GM18499 (cell line): Measurements from ENCODE around the gene UBE3B.

Experiments used
- ATAC-seq: cut with Tn5 transposase; IDR thresholded peaks from one replicate; pipeline ENCODE4 v1.9.1; 2021; ENCODE audit warnings: moderate number of reproducible peaks; ENCODE audit not compliant: insufficient read depth, unreplicated experiment

The UBE3B gene

DNA sequence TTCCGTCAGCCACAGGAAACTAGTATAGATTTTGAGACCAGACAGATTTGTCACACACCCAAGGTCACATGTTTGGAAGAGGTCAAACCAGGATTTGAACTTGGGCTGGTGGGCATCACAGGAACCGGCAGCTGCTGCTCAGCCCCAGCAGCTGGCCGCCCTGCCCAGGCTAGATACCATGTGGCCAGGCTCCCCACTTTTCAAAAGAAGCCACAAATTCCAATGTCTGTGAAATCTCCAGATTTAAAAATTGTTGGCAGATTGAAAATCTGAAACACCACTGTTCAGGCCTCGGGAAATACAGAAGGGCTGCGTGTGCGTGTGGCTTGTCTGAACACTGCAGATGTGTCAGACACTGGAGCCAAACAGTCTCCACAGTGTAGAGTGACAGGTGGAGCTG is 65.4 kb downstream of the UBE3B start:
- no peak for ATAC-seq

DNA sequence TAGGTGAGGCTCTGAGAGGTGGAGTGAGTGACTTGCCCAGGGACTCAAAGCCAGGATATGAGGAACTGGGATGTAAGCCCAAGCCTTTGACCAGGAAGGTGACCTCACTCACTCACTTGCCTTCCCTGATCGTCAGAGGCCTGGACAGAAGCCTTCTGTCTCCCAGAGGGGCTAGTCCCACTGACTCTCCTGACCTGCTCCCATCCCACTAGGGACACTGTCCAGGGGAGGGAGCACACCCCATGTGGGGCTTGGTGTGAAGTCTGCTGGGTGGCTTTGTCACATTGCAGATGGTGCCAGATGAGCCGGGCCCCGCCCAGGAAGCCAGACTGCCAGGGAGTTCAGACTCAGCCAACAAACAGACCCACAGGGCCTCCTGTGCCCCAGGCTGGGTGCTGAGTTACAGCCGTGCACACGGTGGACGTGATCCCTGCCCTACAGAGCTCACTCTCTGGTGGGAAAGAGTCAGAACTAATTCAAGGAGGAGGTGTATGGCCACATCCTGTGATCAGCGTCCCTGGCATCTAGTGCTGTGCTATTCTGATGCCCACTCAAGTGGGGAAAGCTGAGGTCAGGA is 67.6 kb downstream of the UBE3B start:
- ATAC-seq: no peak

DNA sequence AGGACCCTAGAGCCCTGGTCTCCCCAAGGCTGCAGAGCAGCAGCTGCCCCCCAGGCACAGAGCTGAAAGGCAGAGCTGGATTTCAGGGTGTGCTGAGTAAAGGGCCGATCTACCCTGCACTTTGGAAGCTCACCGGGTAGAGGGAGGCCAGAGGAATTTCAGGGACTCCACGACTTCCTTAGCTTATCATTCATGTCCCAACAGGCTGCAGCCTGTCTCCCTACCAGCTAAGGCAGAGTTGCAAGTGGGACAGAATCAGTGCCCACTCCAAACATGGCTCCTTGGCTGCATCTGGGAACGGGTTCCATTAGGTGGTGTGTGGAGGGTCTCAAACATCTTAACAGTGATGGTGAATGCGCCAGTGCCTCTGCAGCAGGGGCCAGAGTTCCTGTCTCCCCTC is 68.4 kb downstream of the UBE3B start:
- no peak for ATAC-seq

DNA sequence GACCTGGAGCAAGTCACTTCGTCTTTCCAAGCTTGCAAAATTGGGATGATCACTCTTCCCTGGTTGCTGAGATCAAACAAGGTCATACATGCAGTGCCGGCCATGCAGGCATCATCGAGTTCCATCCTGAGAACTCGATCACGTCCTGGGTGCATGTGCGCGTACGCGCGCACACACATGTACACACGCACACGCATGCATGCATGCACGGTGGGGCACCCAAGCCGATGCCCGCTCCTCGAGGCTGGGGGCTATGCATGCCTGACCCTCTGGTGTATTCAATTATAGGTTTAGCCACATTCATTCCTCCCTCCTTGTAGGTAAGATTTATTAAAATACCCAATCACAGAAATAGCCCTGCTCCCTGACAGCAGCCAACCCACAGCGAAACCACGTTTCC is 69.9 kb downstream of the UBE3B start:
- no peak for ATAC-seq

DNA sequence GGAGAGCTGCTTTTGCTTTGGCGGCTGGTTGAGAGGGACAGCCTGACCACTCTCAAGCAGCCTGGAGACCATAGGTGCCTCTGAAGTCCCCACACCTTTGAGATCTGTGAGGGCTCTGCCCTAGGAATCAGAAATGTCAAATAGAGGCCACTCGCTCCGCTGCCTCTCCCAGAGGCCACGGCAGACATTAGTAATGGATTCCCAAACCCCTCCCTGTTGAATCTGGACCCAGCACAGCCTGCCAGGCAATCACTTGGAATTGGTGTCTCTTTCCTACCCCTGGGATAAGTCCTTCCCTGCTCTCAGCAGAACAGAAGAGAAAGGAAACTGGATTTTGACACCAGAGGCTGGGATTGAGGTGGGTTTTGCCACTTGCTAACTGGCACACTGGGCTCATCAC is 70.8 kb downstream of the UBE3B start:
- ATAC-seq: no peak

DNA sequence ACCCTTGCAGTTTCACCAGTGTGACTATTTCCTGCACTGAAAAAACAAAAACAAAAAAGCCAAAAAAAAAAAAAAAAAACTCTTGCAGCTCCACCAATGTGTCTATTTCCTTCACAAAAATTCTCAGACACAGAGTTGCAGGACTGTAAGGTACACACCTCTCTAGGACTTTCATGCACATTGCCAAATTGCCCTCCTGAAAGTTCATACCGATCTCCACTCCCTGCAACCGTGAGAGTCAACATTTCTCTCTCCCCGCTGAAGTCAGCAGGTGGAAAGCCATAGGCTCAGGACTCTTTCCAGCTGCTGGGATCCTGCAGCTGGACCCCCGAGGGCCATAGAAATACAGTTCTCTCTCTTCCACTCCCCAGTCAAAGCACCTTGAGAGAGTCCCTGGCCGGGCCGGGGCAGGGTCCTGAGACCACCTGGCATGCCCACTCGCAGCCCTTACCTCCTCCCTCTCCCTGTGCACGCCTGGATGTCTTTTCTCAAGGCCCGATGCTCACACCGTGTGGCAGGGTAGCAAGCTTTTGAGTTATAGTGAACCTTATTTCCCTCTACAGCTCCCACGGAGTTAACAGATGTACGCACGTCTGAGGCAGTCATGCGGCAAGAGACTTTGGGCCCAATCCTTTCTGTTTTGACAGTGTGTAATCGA is 72.3 kb downstream of the UBE3B start:
- no peak for ATAC-seq

DNA sequence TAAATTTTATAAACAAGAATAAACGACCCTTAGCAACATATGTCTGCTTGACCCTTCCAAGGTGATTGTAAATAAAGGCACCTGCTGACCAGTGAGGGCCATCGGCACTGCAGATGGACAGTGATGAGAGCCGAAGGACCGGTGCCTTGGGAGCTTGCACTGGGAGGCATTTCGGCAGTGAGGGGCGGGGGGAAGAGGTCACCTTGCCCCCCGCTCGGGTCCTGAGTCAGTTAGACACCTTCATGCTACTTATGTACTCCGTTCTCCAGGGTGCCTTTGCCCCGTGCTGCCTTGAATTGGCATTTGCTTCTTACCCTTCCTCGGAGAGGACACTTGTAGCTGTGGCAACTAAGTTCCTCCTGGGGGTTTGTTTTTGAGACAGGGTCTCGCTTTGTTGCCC is 72.8 kb downstream of the UBE3B start:
- no peak for ATAC-seq

DNA sequence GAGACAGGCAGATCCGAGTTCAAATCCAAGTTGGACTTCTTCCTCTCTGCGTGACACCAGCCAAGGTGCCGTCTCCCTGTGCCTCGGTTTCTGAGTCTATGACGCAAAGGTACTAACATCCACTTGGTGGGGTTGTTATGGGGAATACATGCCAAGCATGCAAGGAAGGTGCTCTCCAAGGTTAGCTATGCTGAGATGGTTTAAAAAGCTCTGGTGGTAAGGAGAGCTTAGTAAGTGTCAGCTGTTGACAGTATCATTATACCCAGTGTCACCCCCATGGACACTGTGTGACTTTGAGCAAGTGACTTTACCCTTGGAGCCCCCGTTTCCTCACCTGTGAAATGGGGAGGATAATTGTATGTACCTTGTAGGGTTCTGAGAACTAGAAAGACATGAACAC is 73.7 kb downstream of the UBE3B start:
- no peak for ATAC-seq

DNA sequence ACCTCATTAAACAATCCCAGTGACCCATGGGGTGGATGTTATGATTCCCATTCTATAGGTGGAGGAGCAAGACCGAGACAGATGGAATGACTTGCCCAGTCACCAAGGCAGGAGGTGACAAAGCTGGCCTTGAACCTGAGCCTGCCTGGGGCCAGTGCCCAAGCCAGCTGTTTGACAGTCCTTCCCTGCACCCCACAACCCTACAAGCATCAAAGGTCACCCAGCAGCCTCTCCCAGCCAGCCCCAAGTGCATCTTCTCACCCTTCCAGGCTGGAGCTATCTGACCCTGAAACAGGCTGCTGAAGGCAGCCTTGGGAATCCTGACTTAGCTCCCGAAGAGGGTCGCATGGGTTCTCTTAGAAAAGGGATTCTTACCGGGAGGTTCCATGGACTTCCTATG is 75.5 kb downstream of the UBE3B start:
- no peak for ATAC-seq

DNA sequence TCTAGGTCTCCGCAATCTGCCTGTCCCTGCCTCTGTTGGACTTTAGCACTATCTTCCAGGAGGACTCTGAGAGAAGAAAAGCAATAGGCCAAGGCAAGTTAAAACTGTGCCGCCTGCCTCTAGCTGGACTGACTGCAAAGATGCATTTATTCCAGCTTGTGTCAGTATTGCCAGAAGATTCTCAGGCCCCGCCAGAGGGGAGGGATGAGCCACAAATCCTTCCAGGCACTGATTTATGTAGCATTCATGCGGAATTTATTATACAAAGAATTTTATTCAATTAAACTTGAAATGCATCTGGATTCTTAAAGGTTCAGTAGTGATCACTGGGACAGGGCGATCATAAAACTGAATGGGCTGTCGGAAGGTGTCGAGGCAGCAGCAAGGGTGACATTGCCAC is 76.0 kb downstream of the UBE3B start:
- ATAC-seq: no peak

DNA sequence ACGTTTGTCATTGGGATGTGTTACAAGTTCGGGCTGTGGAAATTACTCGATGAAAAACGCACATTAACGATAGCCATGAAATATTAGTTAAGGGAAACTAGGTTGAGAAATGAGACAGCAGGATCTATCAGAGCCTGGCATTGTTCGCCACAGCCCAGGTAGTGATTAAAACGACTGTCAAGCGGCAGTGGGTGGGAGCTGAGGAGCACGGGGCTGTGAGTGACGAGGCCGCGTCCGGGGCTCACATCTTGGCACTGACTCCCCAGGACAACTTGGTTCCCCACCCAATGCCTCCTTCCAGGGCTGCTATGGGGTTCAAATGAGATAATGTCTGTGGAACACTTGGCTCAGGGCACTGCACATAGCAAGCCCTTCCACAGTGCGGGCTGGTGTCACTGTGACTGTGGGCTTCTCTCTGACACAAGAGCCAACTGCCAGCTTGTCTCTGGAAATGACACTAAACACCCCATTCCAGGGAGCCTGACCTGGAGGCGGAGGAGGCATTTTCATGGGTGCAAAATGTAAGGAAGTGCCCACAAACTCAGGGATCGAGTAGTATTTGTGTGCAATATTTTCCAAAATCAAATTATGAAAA is 76.6 kb downstream of the UBE3B start:
- ATAC-seq: no peak

DNA sequence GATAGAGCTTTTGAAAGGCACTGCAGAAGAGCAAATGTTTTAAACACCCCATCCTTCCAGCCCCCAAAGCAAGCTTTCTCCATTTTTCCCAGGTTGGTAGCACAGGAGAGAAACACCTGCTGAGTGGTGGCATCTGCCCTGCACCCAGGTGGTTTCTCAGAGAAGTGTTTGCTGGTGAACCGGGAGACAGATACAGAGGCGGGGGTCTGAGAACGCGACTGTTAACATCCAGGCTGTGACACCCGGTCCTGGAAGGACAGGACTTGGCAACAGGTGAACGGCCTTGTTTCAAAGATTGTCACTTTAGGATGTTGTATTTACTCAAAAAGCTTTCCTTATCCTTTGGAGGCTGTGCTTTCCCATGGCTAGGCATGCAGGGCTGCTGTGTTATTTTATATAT is 77.3 kb downstream of the UBE3B start:
- ATAC-seq: no peak

DNA sequence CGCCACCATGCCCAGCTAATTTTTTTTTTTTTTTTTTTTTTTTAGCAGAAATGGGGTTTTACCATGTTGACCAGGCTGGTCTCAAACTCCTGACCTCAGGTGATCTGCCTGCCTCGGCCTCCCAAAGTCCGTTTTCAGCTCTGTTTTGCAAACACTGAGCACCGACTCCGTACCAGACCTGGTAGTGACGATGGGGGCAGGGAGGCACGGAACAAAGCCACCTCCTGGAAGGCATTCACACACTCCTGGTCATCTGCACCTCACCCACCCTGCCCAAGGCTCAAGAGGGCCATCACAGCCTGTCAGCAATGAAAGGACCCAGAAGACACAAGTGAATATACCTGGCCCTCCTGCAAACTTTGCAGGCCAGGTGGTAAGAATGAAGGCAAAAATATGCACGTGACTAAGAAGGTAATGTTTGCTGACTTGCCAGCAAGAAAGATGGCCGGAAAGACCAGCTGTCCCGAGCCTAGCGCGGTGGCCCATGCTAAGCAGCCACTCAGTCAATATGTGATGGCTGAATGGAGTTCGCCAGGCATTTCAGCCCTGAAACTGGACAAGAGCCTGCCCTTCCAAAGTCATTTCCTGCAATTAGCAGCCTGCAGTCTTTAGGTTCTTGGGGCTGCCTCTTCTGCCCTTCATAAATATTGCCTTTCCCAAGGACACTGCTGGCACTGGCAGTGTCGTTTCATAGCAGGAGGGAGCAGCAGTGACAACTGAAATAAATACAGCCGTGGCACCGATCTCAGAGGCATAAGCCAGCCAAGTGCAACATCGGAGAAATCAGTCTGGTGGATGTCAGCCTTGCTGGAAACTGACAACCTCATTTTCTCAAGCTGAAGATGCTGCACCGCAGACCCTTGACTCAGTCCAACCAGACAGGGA is 78.2 kb downstream of the UBE3B start:
- no peak for ATAC-seq

DNA sequence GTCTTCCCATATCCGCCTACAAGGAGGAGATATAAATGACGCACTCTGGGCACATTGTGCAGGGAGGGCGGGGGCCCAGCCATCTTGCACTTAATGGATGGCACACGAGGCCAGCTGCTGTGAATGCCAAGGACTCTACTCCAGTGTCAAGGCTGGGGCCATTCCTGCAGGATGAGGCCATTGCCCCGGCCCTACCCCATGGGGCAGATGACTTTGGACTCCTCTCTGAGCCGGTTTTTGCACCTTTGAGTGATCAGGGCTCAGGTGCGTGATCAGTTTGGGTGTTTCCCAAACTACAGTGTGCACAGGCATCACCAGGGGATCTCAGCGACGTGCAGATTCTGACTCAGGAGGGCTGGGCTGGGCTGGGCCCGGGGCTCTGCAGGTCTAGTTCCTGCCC is 79.8 kb downstream of the UBE3B start:
- ATAC-seq: no peak

DNA sequence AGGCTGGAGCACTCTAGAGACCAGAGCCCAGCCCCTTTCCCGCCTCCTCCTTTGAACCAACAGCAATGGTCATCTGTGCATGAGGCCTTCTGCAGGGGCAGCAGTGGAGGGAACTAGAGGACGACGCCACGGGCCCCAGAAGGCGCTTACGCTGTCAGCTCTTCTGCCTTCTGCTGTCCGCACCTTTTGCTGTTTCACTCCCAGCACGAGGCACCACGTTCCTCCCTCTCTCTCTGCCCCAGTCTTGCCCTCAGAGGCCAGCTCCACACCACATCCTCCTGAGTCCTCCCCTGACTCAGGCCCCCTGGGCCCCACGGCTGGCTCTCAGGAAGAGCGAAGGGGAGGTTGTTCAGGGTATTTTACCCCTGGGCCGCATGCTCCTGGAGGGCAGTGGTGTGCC is 80.4 kb downstream of the UBE3B start:
- no peak for ATAC-seq

DNA sequence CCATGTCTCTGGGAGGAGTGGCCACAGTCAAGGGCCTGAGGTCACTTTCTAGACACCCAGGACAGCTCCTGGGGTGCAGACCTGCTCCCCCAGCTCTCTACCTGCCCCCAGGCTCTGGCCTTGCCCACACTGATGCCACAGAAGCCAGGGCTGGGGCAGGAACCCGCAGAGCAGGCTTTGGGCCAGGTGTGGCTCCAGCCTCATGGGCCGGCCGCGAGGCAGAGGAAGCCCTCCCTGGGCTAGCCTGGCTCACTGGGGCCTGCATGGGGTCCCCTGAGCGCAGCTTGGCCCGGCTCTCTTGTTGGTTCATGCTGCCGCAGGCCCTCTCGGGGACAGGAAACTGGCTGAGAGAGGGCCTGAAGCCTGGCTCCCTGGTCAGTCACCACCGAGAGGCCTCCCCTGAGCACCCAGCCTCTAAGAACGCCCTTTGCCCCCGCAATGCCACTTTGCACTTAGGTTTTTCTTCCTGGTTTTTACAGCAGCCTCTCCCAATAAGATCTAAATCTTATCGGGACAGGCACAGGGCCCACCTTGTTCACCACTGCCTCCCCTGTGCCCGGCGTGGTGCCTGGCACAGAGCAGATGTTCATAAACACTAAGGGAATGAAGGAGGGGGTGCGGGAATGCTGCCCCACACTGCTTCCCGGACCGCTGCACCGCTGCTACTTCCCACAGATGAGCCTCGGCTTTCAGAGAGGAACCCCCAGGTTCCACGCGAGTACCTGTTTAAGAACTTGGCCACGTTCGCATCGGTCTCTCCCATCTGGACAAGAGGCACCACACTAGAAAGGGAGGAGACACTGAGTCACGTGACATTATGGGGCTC is 81.2 kb downstream of the UBE3B start:
- ATAC-seq: no peak

DNA sequence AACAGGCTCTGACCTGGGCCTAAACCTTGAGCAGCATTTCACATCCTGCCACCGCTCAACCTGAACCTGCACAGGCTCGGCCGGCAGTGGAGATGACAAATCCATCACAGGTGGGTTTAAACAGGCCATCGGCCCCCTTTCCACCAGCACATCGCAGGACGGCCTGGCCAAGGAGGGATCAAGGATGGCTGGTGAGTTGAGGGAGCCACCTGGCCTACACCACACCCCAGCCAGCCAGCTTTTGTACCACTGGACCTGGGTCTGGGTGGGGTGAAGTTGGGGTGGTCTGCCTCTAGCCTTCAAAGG is 81.7 kb downstream of the UBE3B start:
- ATAC-seq: no peak

DNA sequence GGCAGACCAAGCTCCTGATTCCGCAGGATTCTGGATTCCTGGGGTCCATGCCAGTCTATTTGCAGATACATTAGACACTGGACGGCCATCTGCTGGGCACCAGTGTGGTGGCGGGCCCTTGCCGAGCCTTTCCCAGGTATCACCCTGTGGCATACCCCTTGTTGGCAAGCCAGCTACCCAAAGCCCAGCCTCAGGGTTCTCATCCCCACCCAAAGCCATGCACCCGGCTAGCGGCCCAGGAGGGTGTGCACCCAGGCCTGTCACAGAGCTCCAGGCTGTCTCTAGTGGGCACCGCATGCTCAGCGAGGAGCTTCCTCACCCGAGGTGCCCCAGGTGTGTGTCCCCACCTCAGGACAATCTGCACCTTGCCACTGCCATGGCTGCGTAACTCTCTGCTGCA is 82.2 kb downstream of the UBE3B start:
- no peak for ATAC-seq

DNA sequence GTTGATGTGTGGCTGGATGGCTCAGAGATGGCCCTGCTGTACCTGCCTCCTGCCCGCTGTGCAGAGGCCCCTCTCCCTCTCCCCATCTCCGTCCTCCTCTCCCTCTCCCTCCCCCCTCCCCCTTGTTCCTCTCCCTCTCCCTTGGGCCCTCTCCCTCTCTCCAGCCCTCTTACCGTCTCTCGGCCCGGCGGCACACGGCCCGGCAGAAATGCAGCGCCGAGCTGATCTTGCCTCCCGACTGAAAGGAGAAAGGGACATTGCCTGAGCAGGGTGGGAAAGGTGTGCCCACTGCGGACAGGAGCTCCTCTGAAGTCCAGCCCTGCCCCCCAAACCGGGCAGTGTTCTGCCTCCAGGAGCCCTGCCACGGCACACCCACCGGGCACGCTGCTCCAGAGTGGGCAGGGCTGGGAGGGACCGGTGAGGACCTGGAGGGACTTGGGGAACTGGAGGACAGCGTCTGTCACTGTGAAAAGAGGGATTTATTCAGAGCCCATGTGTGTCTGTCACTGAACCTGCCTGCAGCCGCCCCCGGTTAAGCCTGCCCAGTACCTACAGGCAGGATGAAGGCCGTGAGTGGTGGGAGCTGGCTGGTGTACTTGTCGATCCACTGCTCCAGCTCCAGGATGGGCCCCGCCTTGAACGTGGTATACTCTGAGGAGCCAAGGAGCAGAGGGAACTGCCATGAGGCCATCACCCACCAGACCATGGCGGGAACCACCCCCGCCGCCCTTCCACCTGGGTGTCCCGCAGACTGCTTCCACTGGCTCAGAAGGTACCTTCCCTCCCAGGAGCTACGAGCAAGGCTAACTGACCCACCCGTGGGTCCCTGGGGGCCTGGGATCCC is 83.7 kb downstream of the UBE3B start:
- ATAC-seq: no peak

DNA sequence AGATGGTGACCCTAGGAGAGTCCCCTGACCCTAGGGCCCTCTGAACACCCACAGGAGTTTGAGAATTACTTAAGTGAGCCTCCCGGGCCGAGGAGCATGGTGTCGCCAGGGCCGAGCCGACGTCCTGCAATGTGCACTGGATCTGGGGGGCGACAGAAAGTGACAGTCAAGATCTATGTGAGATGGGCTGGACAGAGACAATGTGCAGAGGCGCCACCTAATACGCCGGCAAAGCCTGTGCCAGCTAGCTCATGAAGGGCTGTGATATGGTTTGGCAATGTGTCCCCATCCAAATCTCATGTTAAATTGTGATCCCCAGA is 84.2 kb downstream of the UBE3B start:
- no peak for ATAC-seq
